NOMO-1 treated with DMSO at 0.1 percent for 48 hours (cell line): ENCODE results near the gene ANKRD12.

ENCODE experiments used
- DNase-seq: peaks from one replicate; lab custom pipeline; 2025; ENCODE audit not compliant: unreplicated experiment; lab: John Stamatoyannopoulos, UW

The ANKRD12 gene

GRCh38 chr18:9106094-9106493 lies 30.5 kb upstream of the ANKRD12 start:
- no peak for DNase-seq

GRCh38 chr18:9106800-9107584 lies 29.6 kb upstream of the ANKRD12 start:
- DNase-seq: peak; percentile 42

GRCh38 chr18:9108911-9109310 lies 27.7 kb upstream of the ANKRD12 start:
- no peak for DNase-seq

- no peak for DNase-seq
Observed at GRCh38 chr18:9109523-9109922, 27.1 kb upstream of the ANKRD12 start.

GRCh38 chr18:9113468-9114149 lies 23.0 kb upstream of the ANKRD12 start:
- peak; percentile 23 for DNase-seq

- DNase-seq: no peak
Observed at GRCh38 chr18:9115984-9116383, 20.6 kb upstream of the ANKRD12 start.

GRCh38 chr18:9117980-9118841 lies 18.4 kb upstream of the ANKRD12 start:
- DNase-seq: peak; percentile 84

GRCh38 chr18:9120796-9121195 lies 15.8 kb upstream of the ANKRD12 start:
- no peak for DNase-seq

GRCh38 chr18:9123520-9123919 lies 13.1 kb upstream of the ANKRD12 start:
- DNase-seq: no peak

GRCh38 chr18:9124824-9125223 lies 11.8 kb upstream of the ANKRD12 start:
- DNase-seq: no peak

GRCh38 chr18:9126337-9126736 lies 10.2 kb upstream of the ANKRD12 start:
- DNase-seq: no peak

GRCh38 chr18:9130195-9130594 lies 6.4 kb upstream of the ANKRD12 start:
- no peak for DNase-seq

GRCh38 chr18:9130806-9131205 lies 5.8 kb upstream of the ANKRD12 start:
- no peak for DNase-seq

- DNase-seq: no peak
Observed at GRCh38 chr18:9132628-9133027, 4.0 kb upstream of the ANKRD12 start.

GRCh38 chr18:9133225-9133624 lies 3.4 kb upstream of the ANKRD12 start:
- DNase-seq: no peak

- DNase-seq: no peak
Observed at GRCh38 chr18:9135081-9135911, 1.3 kb upstream of the ANKRD12 start.

GRCh38 chr18:9135912-9136314 lies 668 bp upstream of the ANKRD12 start:
- peak; percentile 24 for DNase-seq

GRCh38 chr18:9137168-9138066 lies 836 bp downstream of the ANKRD12 start:
- peak; percentile 63 for DNase-seq

GRCh38 chr18:9139400-9140039 lies 2.9 kb downstream of the ANKRD12 start:
- DNase-seq: no peak
